Activated CD8-positive, alpha-beta memory T cell treated with anti-CD3 and anti-CD28 coated beads, Interleukin-2, amount 50 U/mL, for 4 hours (primary cell): ENCODE measurements around the gene WDFY4.

Source experiments
- DNase-seq: peaks from one replicate; pipeline ENCODE4 v3.0.0-alpha.2; 2020

Gene WDFY4

GRCh38 chr10:48948470-48949037, 263.9 kb downstream of the WDFY4 start:
- DNase-seq: no peak

GRCh38 chr10:48951707-48952106, 267.0 kb downstream of the WDFY4 start:
- DNase-seq: no peak

- DNase-seq: no peak
These were observed 272.9 kb downstream of the WDFY4 start for GRCh38 chr10:48957361-48958151.

GRCh38 chr10:48958598-48959190, 274.0 kb downstream of the WDFY4 start:
- no peak for DNase-seq

- DNase-seq: no peak
These were observed 279.4 kb downstream of the WDFY4 start for GRCh38 chr10:48964038-48964437.

GRCh38 chr10:48965460-48965859, 280.8 kb downstream of the WDFY4 start:
- DNase-seq: no peak

- no peak for DNase-seq
These were observed 283.4 kb downstream of the WDFY4 start for GRCh38 chr10:48968036-48968435.

GRCh38 chr10:48970046-48970445, 285.4 kb downstream of the WDFY4 start:
- no peak for DNase-seq

GRCh38 chr10:48970654-48971053, 286.0 kb downstream of the WDFY4 start:
- no peak for DNase-seq

GRCh38 chr10:48973065-48973464, 288.4 kb downstream of the WDFY4 start:
- DNase-seq: no peak

GRCh38 chr10:48974510-48975156, 290.0 kb downstream of the WDFY4 start:
- no peak for DNase-seq

- no peak for DNase-seq
These were observed 291.5 kb downstream of the WDFY4 start for GRCh38 chr10:48976196-48976595.

GRCh38 chr10:48978318-48978717, 293.6 kb downstream of the WDFY4 start:
- DNase-seq: no peak

GRCh38 chr10:48981310-48981907, 296.7 kb downstream of the WDFY4 start:
- DNase-seq: peak; percentile 22

- no peak for DNase-seq
These were observed 297.9 kb downstream of the WDFY4 start for GRCh38 chr10:48982584-48982983.

- DNase-seq: no peak
These were observed 299.1 kb downstream of the WDFY4 start for GRCh38 chr10:48983648-48984351.

GRCh38 chr10:48985621-48986158, 301.0 kb downstream of the WDFY4 start:
- DNase-seq: no peak

GRCh38 chr10:48990226-48990625, 305.6 kb downstream of the WDFY4 start:
- no peak for DNase-seq

- DNase-seq: no peak
These were observed 309.0 kb downstream of the WDFY4 start for GRCh38 chr10:48993627-48994026.

- DNase-seq: no peak
These were observed 311.7 kb downstream of the WDFY4 start for GRCh38 chr10:48996329-48996728.

- no peak for DNase-seq
These were observed 314.7 kb downstream of the WDFY4 start for GRCh38 chr10:48999346-48999745.
